Immature natural killer cell (primary cell): ENCODE measurements around the gene EHD1. TPM values are rescaled to one million over a fixed set of nuclear protein-coding genes. Genes with fewer than 3 reads are reported as not detected.

ENCODE experiments used
- DNase-seq, 3 donors: peaks; one replicate each; pipeline ENCODE4 v3.0.0; 2022; ENCODE audit warnings: mixed read lengths in 1 of 3
- H3K27ac Mint-ChIP-seq, 6 donors: one replicate each; pipeline ENCODE4 v1.8.0; 2020; ENCODE audit warnings: mixed read lengths in 6 of 6, mild to moderate bottlenecking in 5 of 6, inconsistent platforms in 4 of 6, moderate library complexity in 3 of 6
- H3K27me3 Mint-ChIP-seq, 3 donors: one replicate each; pipeline ENCODE4 v1.8.0; 2020 to 2021; ENCODE audit warnings: low read depth in 3 of 3, mild to moderate bottlenecking in 3 of 3, mixed read lengths in 3 of 3, moderate library complexity in 3 of 3, inconsistent platforms in 1 of 3
- H3K36me3 Mint-ChIP-seq, 3 donors: one replicate each; pipeline ENCODE4 v1.8.0; 2020; ENCODE audit warnings: mixed read lengths in 3 of 3, inconsistent platforms in 2 of 3, mild to moderate bottlenecking in 2 of 3
- H3K4me1 Mint-ChIP-seq, 2 donors: one replicate each; pipeline ENCODE4 v1.8.0; 2020; ENCODE audit warnings: inconsistent platforms in 2 of 2, mild to moderate bottlenecking in 2 of 2, mixed read lengths in 2 of 2, moderate library complexity in 1 of 2
- H3K4me3 Mint-ChIP-seq, 5 donors: one replicate each; pipeline ENCODE4 v1.8.0; 2020; ENCODE audit warnings: mild to moderate bottlenecking in 5 of 5, mixed read lengths in 5 of 5, inconsistent platforms in 3 of 5, moderate library complexity in 3 of 5
- H3K9me3 Mint-ChIP-seq, 6 donors: one replicate each; pipeline ENCODE4 v1.8.0; 2020; ENCODE audit warnings: mild to moderate bottlenecking in 6 of 6, mixed read lengths in 6 of 6, inconsistent platforms in 4 of 6, moderate library complexity in 3 of 6
- polyA plus RNA-seq, 3 donors: library from polyadenylated mRNA; unstranded; fragments of 300-500 nt; fragmentation: Illumina TruSeq; gene quantifications; one replicate each; pipeline ENCODE4 v1.2.3, GENCODE V29; 2021

The EHD1 gene
- polyA plus RNA-seq, 3 donors from 2014 or later: 136 to 247 (median 160) TPM

GRCh38 chr11:64861227-64861975, 17.0 kb downstream of the EHD1 start:
- Mint-ChIP-seq H3K27me3 (peaks cover 2 to 29% (median 21%) of the 10 kb centered on the region in 3 donors), H3K9me3 (no peaks in the 10 kb centered on the region), H3K4me3 (peak overlapping the region; percentile 80 to 95 (median 88)), H3K27ac (peak overlapping the region; percentile 97 to 99 (median 98)), H3K36me3 (peaks cover 8 to 13% (median 8%) of the 10 kb centered on the region in 3 donors), H3K4me1 (peaks cover 92 to 93% of the 10 kb centered on the region in 2 donors)
- DNase-seq: peak in 2 of 3 donors; percentile 31 to 35

DNA sequence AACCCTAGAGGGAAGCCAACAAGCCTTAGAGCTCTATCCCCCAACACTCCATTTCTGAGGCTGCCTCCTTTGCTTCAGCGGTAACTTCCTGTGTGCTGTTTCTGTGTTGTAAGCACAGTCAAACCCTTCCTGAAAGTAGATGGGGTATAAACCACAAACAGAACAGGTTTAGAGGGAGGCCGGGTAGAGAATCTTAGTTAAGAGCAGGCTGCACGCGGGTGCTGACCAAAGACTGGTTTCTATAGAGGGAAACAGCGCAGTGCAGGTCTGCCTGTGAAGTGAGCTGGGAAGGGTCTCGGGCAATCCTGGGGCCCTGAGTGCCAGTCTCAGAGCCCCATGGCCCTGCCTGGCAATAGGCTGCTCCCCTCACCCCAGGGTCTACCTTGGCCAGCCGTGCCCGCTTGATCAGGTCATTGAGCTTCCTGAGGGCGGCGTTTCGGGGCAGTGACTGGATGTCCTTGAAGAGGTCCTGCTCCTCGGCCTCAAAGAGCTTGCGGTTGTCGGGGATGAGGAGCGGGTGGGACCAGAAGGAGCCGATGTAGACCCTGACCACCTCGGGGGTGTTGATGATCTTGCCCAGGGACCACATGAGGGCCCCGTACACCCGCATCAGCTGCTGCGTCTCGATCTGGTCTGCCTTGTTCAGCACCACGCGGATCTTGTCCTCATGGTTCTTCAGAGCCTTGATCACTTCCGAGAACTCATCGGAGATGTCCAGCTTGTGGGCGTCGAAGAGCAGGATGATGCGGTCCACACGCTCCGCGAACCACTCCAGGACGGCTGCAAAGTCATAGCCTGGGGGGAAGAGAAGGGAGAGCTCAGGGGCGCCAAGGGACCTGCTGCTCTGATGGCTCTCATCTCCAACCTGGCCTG, 18.6 kb downstream of the EHD1 start:
- Mint-ChIP-seq H3K36me3 (peaks cover 13 to 16% (median 14%) of the 10 kb centered on the region in 3 donors), H3K4me3 (peak overlapping the region; percentile 80 to 95 (median 88)), H3K27ac (peak overlapping the region; percentile 97 to 99 (median 98)), H3K27me3 (peaks cover 3 to 37% (median 26%) of the 10 kb centered on the region in 3 donors), H3K9me3 (no peaks in the 10 kb centered on the region), H3K4me1 (peaks cover 92 to 93% of the 10 kb centered on the region in 2 donors)
- DNase-seq: peak; percentile 78 to 83 (median 82)

- no peaks in the 10 kb centered on the region for H3K9me3 Mint-ChIP-seq
- H3K27ac Mint-ChIP-seq: peak overlapping the region; percentile 97 to 99 (median 98)
- peaks cover 3 to 37% (median 26%) of the 10 kb centered on the region in 3 donors for H3K27me3 Mint-ChIP-seq
- peak overlapping the region; percentile 80 to 95 (median 88) for H3K4me3 Mint-ChIP-seq
- peak; percentile 72 to 73 (median 72) for DNase-seq
- H3K4me1 Mint-ChIP-seq: peaks cover 87 to 89% of the 10 kb centered on the region in 2 donors
- H3K36me3 Mint-ChIP-seq: peaks cover 14 to 16% (median 14%) of the 10 kb centered on the region in 3 donors
Observed at GRCh38 chr11:64858467-64859263, 19.8 kb downstream of the EHD1 start.

GRCh38 chr11:64857485-64857884, 20.9 kb downstream of the EHD1 start:
- Mint-ChIP-seq H3K4me3 (peak overlapping the region in 3 of 5 donors; percentile 21 to 46 (median 33)), H3K36me3 (peaks cover 14 to 16% (median 14%) of the 10 kb centered on the region in 3 donors), H3K27me3 (peaks cover 3 to 37% (median 31%) of the 10 kb centered on the region in 3 donors), H3K27ac (peak overlapping the region; percentile 86 to 99 (median 89)), H3K4me1 (peaks cover 87 to 89% of the 10 kb centered on the region in 2 donors), H3K9me3 (no peaks in the 10 kb centered on the region)
- DNase-seq: no peak

DNA sequence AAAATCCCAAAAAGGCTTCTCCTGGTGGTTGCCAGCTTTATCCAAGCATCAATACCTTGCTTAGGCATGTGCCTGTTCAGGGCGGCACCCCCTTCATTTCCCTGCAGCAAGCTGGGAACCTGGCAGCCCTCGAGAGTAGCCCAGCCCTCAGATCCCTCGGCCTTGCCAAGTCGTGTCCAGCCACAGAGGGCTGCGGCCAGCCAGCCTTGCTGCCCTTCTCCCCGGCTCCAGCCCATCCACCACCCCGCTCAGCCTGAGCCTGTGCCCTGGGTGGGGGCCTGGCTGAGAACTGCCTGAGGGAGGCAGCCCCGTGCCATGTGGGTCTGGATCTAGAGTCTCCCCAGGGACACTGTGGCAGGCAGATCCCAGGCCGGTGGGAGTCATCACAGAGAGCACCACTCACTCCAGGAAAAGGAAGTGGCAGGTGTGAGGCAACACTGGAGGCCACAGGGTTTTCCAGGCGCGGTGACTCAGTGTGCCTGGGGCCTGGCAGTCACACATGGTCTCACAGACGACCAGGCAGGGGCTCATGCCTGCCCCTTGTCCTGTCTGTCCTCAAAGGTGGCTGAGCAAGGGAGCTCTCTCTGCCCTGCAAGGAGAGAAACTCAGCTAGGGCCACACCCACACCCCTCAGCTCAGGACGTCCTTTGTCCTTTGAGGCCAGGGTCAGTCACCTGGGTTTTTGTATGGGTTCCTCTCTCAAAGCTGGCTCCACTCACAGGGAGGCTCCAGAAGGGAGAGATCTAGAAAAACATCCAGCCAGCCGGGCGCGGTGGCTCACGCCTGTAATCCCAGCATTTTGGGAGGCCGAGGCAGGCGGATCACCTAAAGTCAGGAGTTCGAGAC, 21.8 kb downstream of the EHD1 start:
- H3K4me3 Mint-ChIP-seq: peak overlapping the region; percentile 40 to 85 (median 74)
- peak in 1 of 3 donors; percentile 29 for DNase-seq
- H3K27me3 Mint-ChIP-seq: peaks cover 3 to 37% (median 32%) of the 10 kb centered on the region in 3 donors
- H3K27ac Mint-ChIP-seq: peak overlapping the region; percentile 94 to 98 (median 96)
- H3K9me3 Mint-ChIP-seq: no peaks in the 10 kb centered on the region
- H3K36me3 Mint-ChIP-seq: peaks cover 14 to 16% (median 14%) of the 10 kb centered on the region in 3 donors
- peaks cover 87 to 91% of the 10 kb centered on the region in 2 donors for H3K4me1 Mint-ChIP-seq

- peaks cover 88 to 91% of the 10 kb centered on the region in 2 donors for H3K4me1 Mint-ChIP-seq
- peaks cover 3 to 29% (median 26%) of the 10 kb centered on the region in 3 donors for H3K27me3 Mint-ChIP-seq
- H3K36me3 Mint-ChIP-seq: peaks cover 14 to 16% (median 14%) of the 10 kb centered on the region in 3 donors
- DNase-seq: no peak
- no peaks in the 10 kb centered on the region for H3K9me3 Mint-ChIP-seq
- peak overlapping the region; percentile 94 to 98 (median 96) for H3K27ac Mint-ChIP-seq
- peak overlapping the region; percentile 74 to 85 (median 81) for H3K4me3 Mint-ChIP-seq
Observed at GRCh38 chr11:64855596-64856304, 22.7 kb downstream of the EHD1 start.

DNA sequence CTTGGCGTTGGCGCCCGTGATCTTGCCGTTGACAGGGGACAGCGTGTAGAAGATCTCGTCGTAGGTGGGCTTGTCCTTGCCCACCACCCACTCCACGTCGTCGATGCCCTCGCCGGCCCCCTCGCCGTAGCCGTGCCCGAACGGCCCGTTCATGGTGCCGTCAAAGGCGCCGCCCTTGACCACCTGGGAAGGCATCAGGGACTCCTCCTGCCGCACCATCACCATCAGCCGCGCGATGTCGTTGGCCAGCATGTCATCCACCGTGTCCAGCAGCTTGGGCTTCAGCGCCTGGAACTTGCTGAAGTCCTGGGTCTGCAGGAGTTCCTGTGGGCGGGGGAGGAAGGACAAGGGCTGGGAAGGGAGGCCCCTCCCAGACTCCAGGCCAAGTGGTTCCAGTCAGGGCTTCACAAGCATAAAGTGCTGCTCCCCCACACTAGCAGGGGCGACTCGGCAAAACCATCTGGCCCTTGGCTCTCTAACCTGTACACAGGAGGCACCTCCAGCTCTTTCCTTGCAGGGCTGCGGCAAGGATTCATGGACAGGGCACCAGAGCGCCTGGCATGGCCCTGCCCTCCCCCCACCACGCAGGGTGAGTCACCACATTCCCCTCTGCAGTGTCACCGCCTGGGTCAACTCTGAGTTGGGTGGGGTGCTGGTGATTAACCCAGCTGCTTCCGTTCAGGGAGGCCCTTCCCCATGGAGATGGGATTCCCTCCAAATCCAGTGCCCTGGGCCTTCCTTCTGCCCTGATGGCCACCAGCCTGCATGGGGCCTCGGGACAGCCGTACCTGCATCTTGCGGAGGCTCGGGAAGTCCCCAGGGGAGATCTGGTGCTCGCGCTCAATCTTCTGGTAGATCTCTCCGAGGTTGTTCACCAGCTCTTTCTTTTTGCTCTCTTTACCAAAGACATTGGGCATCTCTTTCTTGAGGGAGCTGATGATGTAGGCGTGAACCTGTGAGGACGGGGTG, 23.6 kb downstream of the EHD1 start:
- H3K9me3 Mint-ChIP-seq: no peaks in the 10 kb centered on the region
- H3K27me3 Mint-ChIP-seq: peaks cover 3 to 27% (median 22%) of the 10 kb centered on the region in 3 donors
- peak overlapping the region; percentile 94 to 98 (median 96) for H3K27ac Mint-ChIP-seq
- H3K36me3 Mint-ChIP-seq: peaks cover 13 to 14% (median 14%) of the 10 kb centered on the region in 3 donors
- peak overlapping the region; percentile 74 to 85 (median 81) for H3K4me3 Mint-ChIP-seq
- H3K4me1 Mint-ChIP-seq: peaks cover 88 to 89% of the 10 kb centered on the region in 2 donors
- DNase-seq: peak in 1 of 3 donors; percentile 29

- Mint-ChIP-seq H3K4me1 (peaks cover 88 to 89% of the 10 kb centered on the region in 2 donors), H3K4me3 (peak overlapping the region in 4 of 5 donors; percentile 23 to 59 (median 32)), H3K36me3 (peaks cover 8 to 10% (median 9%) of the 10 kb centered on the region in 3 donors), H3K27ac (peak overlapping the region in 5 of 6 donors; percentile 57 to 98 (median 97)), H3K27me3 (peaks cover 3 to 21% (median 17%) of the 10 kb centered on the region in 3 donors), H3K9me3 (no peaks in the 10 kb centered on the region)
- no peak for DNase-seq
Observed at GRCh38 chr11:64854157-64854533, 24.3 kb downstream of the EHD1 start.

- Mint-ChIP-seq H3K9me3 (no peaks in the 10 kb centered on the region), H3K4me3 (peak overlapping the region; percentile 35 to 80 (median 60)), H3K27ac (peak overlapping the region; percentile 84 to 98 (median 92)), H3K4me1 (peaks cover 88 to 89% of the 10 kb centered on the region in 2 donors), H3K27me3 (peaks cover 3 to 17% (median 16%) of the 10 kb centered on the region in 3 donors), H3K36me3 (peaks cover 8 to 10% (median 9%) of the 10 kb centered on the region in 3 donors)
- DNase-seq: no peak
Observed at GRCh38 chr11:64853709-64854108, 24.7 kb downstream of the EHD1 start.

GRCh38 chr11:64852804-64853509, 25.5 kb downstream of the EHD1 start:
- peaks cover 5 to 17% (median 15%) of the 10 kb centered on the region in 3 donors for H3K27me3 Mint-ChIP-seq
- DNase-seq: peak in 1 of 3 donors; percentile 42
- H3K4me3 Mint-ChIP-seq: peak overlapping the region; percentile 35 to 80 (median 69)
- H3K4me1 Mint-ChIP-seq: peaks cover 89 to 90% of the 10 kb centered on the region in 2 donors
- no peaks in the 10 kb centered on the region for H3K9me3 Mint-ChIP-seq
- peaks cover 8 to 10% (median 9%) of the 10 kb centered on the region in 3 donors for H3K36me3 Mint-ChIP-seq
- peak overlapping the region; percentile 89 to 98 (median 94) for H3K27ac Mint-ChIP-seq
